ENCODE measurements around the gene GALNTL6. TPM values are rescaled to one million over a fixed set of nuclear protein-coding genes. Genes with fewer than 3 reads are reported as not detected.

GALNTL6 gene
- total and polyA plus RNA-seq, 2 donors (not counting 1 experiment from before 2014, with no cell fraction given) = 0.99 to 1.1 TPM

DNA sequence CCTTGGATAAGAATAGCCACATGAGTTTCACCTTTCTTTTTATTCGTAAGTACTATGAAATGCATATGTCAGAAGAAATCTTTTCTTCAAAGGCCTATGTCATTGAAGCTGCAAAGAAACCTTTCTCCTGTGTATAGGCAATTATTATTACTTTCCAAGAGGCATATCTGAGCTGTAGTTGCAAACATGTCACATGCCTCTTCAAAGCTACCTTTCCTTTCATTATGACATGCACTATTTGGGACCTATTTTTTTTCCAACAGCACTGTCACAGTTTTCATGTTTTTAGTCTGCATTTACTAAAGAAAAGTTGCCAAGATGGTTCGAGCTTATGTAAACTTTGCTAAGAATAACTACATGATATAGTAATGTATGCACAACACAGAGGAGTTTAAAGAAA is 806.6 kb downstream of the GALNTL6 start:
- no CpG with 5 or more reads among the region's 2 CpGs for WGBS (ENCODE audit: insufficient coverage)
- H3K27me3 ChIP-seq (replicated peaks in 1 of 4; ENCODE audit: control extremely low read depth in 1 of 4, control insufficient read depth in 3 of 4, insufficient read depth in 4 of 4, low read length in 3 of 4) = no peaks in the 10 kb centered on the region
- H3K27ac Mint-ChIP-seq = no peak overlapping the region

DNA sequence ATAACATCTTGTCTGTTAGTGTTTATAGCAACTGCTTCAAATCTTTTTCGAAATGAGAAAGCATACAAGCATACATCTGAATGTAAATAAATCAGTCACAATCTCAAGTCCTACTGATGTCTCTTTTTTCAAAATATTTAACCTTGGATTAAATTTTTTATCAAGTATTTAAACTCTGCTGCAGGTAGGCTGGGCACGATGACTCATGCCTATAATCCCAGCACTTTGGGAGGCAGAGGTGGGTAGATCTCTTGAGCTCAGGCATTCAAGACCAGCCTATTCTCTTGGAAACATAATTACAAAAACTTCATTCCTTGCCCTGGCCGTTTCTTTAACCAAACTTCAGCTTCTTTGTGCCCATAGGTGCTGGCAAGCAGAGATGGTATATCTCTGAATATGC is 815.1 kb downstream of the GALNTL6 start:
- H3K27ac ChIP-seq (ENCODE audit: low read length in 2 of 2) = no peak overlapping the region
- DNase-seq (no peak), ATAC-seq (ENCODE audit: low read depth) (no peak)
- H3K27me3 ChIP-seq (replicated peaks in 1 of 4; ENCODE audit: control extremely low read depth in 1 of 4, control insufficient read depth in 3 of 4, insufficient read depth in 4 of 4, low read length in 3 of 4) = no peaks in the 10 kb centered on the region
- ChIA-PET CTCF (no interaction called here), POLR2A (no interaction called here)
- H3K9ac ChIP-seq (ENCODE audit: low read length) = no peak overlapping the region
- H3K4me1 ChIP-seq (ENCODE audit: control insufficient read depth in 2 of 2, insufficient read depth in 2 of 2, low read length in 2 of 2) = no peaks in the 10 kb centered on the region
- no peaks in the 10 kb centered on the region for H4K20me1 ChIP-seq (ENCODE audit: control insufficient read depth, insufficient read depth, low read length, poor library complexity, severe bottlenecking)
- Mint-ChIP-seq H3K4me3 (no peak overlapping the region), H3K27ac (no peak overlapping the region), H3K27me3 (no peaks in the 10 kb centered on the region), H3K9me3 (ENCODE audit: insufficient read depth) (peaks cover 3% of the 10 kb centered on the region), H3K4me1 (no peaks in the 10 kb centered on the region)
- no peak overlapping the region for H3K4me2 ChIP-seq (replicated peaks; ENCODE audit: low read depth, low read length, poor library complexity, severe bottlenecking)
- no peak overlapping the region for H2AFZ ChIP-seq (ENCODE audit: insufficient read depth, low read depth, low read length, poor library complexity, severe bottlenecking)
- H3K79me2 ChIP-seq (ENCODE audit: control insufficient read depth, insufficient read depth, low read length) = no peaks in the 10 kb centered on the region
- H3K4me3 ChIP-seq (ENCODE audit: control extremely low read depth in 1 of 5, extremely low read depth in 1 of 5, insufficient read depth in 1 of 5, low read depth in 2 of 5, low read length in 4 of 5) = no peak overlapping the region
- no CpG with 5 or more reads among the region's 3 CpGs for WGBS (ENCODE audit: insufficient coverage)
- no peaks in the 10 kb centered on the region for H3K36me3 ChIP-seq (replicated peaks in 1 of 2; ENCODE audit: control extremely low read depth in 1 of 2, control insufficient read depth in 1 of 2, extremely low read depth in 1 of 2, insufficient read depth in 2 of 2, low read length in 1 of 2)
- peaks cover 0 to 3% (median 0%) of the 10 kb centered on the region in 3 donors for H3K9me3 ChIP-seq (ENCODE audit: control extremely low read depth in 1 of 3, control insufficient read depth in 2 of 3, insufficient read depth in 1 of 3, low read length in 2 of 3)
- TF ChIP-seq, protein P1, sequence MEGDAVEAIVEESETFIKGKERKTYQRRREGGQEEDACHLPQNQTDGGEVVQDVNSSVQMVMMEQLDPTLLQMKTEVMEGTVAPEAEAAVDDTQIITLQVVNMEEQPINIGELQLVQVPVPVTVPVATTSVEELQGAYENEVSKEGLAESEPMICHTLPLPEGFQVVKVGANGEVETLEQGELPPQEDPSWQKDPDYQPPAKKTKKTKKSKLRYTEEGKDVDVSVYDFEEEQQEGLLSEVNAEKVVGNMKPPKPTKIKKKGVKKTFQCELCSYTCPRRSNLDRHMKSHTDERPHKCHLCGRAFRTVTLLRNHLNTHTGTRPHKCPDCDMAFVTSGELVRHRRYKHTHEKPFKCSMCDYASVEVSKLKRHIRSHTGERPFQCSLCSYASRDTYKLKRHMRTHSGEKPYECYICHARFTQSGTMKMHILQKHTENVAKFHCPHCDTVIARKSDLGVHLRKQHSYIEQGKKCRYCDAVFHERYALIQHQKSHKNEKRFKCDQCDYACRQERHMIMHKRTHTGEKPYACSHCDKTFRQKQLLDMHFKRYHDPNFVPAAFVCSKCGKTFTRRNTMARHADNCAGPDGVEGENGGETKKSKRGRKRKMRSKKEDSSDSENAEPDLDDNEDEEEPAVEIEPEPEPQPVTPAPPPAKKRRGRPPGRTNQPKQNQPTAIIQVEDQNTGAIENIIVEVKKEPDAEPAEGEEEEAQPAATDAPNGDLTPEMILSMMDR (IDR thresholded peaks at IDR 0.05) = no peak
- no peak for TF ChIP-seq EZH2 (IDR thresholded peaks at IDR 0.05; ENCODE audit: borderline replicate concordance, insufficient read depth, low read depth, low read length, poor library complexity, severe bottlenecking)
- intact Hi-C loops (cut with micrococcal nuclease) = no loop called here

More for the DNA sequence above, 806.6 kb downstream of the GALNTL6 start:
- Histone ChIP-seq H2AFZ (ENCODE audit: insufficient read depth, low read depth, low read length, poor library complexity, severe bottlenecking) (no peak overlapping the region), H3K36me3 (replicated peaks in 1 of 2; ENCODE audit: control extremely low read depth in 1 of 2, control insufficient read depth in 1 of 2, extremely low read depth in 1 of 2, insufficient read depth in 2 of 2, low read length in 1 of 2) (no peaks in the 10 kb centered on the region), H3K4me2 (replicated peaks; ENCODE audit: low read depth, low read length, poor library complexity, severe bottlenecking) (no peak overlapping the region), H3K4me3 (ENCODE audit: control extremely low read depth in 1 of 5, extremely low read depth in 1 of 5, insufficient read depth in 1 of 5, low read depth in 2 of 5, low read length in 4 of 5) (no peak overlapping the region), H3K9ac (ENCODE audit: low read length) (no peak overlapping the region), H4K20me1 (ENCODE audit: control insufficient read depth, insufficient read depth, low read length, poor library complexity, severe bottlenecking) (no peaks in the 10 kb centered on the region), H3K4me1 (ENCODE audit: control insufficient read depth in 2 of 2, insufficient read depth in 2 of 2, low read length in 2 of 2) (no peaks in the 10 kb centered on the region), H3K79me2 (ENCODE audit: control insufficient read depth, insufficient read depth, low read length) (no peaks in the 10 kb centered on the region), H3K9me3 (ENCODE audit: control extremely low read depth in 1 of 3, control insufficient read depth in 2 of 3, insufficient read depth in 1 of 3, low read length in 2 of 3) (no peaks in the 10 kb centered on the region), H3K27ac (ENCODE audit: low read length in 2 of 2) (no peak overlapping the region)
- TF ChIP-seq, protein P1 (IDR thresholded peaks at IDR 0.05) = no peak
- no peak for TF ChIP-seq EZH2 (IDR thresholded peaks at IDR 0.05; ENCODE audit: borderline replicate concordance, insufficient read depth, low read depth, low read length, poor library complexity, severe bottlenecking)
- no peak for ATAC-seq (ENCODE audit: low read depth)
- H3K27me3 Mint-ChIP-seq = no peaks in the 10 kb centered on the region
- no peak for DNase-seq
- H3K4me1 Mint-ChIP-seq = no peaks in the 10 kb centered on the region
- no peaks in the 10 kb centered on the region for H3K9me3 Mint-ChIP-seq (ENCODE audit: insufficient read depth)
- CTCF ChIA-PET = no interaction called here
- POLR2A ChIA-PET = no interaction called here
- intact Hi-C loops (cut with micrococcal nuclease) = no loop called here
- no peak overlapping the region for H3K4me3 Mint-ChIP-seq
